Body of pancreas (tissue), 4 donors: Measurements from ENCODE around the gene REPIN1.

Experiments
- CTCF ChIP-seq, 7 experiments: fragments of 450-650 bp in 4 of 7; fragments of 200-600 bp in 3 of 7; sonication (generic) in 3 of 7; IDR thresholded peaks; one replicate each; pipeline ENCODE4 v1.5.1; 2016 to 2019; ENCODE audit warnings: antibody characterized with exemption in 7 of 7
- POLR2A ChIP-seq, 3 donors: fragments of 450-650 bp; IDR thresholded peaks; one replicate each; pipeline ENCODE4 v1.6.1; 2016; ENCODE audit warnings: antibody characterized with exemption in 3 of 3, mild to moderate bottlenecking in 2 of 3

GRCh38 chr7:150365194-150365593 lies 3.4 kb upstream of the REPIN1 start:
- TF ChIP-seq CTCF (IDR thresholded peaks at IDR 0.05) = no peak
- TF ChIP-seq POLR2A (IDR thresholded peaks at IDR 0.05) = no peak
